Erythroblast (primary cell): ENCODE results near the gene CDKL1.

ENCODE experiments used
- GATA1 ChIP-seq: IDR thresholded peaks from 2 replicates; pipeline ENCODE4 v1.6.1; 2011; ENCODE audit warnings: low read depth, mild to moderate bottlenecking, control low read depth, low read length, moderate library complexity
- POLR2A ChIP-seq: IDR thresholded peaks from 2 replicates; pipeline ENCODE4 v1.6.1; 2011; ENCODE audit warnings: mild to moderate bottlenecking, low read length

- TF ChIP-seq POLR2A (no peak), GATA1 (no peak)
Measured at GRCh38 chr14:50359631-50360030, 37.0 kb downstream of the CDKL1 start.
